Germinal center (tissue), 1 donor: ENCODE results near the gene RTN4RL2.

Experiments
- DNase-seq: peaks from one replicate; pipeline ENCODE4 v3.0.0; 2012; ENCODE audit warnings: mixed read lengths, low spot score

Gene RTN4RL2

GRCh38 chr11:57462597-57462996 lies 2.3 kb downstream of the RTN4RL2 start:
- DNase-seq: no peak

GRCh38 chr11:57463671-57464538 lies 3.6 kb downstream of the RTN4RL2 start:
- DNase-seq: no peak

- DNase-seq: no peak
Measured at GRCh38 chr11:57464539-57465181, 4.3 kb downstream of the RTN4RL2 start.

GRCh38 chr11:57466680-57467079 lies 6.4 kb downstream of the RTN4RL2 start:
- DNase-seq: no peak

- DNase-seq: no peak
Measured at GRCh38 chr11:57467508-57468157, 7.3 kb downstream of the RTN4RL2 start.

GRCh38 chr11:57468276-57468675 lies 7.9 kb downstream of the RTN4RL2 start:
- no peak for DNase-seq

GRCh38 chr11:57469268-57469667 lies 8.9 kb downstream of the RTN4RL2 start:
- DNase-seq: no peak

GRCh38 chr11:57471496-57471895 lies 11.2 kb downstream of the RTN4RL2 start:
- no peak for DNase-seq

GRCh38 chr11:57473285-57473841 lies 13.0 kb downstream of the RTN4RL2 start:
- no peak for DNase-seq

GRCh38 chr11:57474017-57474802 lies 13.9 kb downstream of the RTN4RL2 start:
- no peak for DNase-seq

GRCh38 chr11:57474803-57475115 lies 14.4 kb downstream of the RTN4RL2 start:
- no peak for DNase-seq

GRCh38 chr11:57475191-57475590 lies 14.9 kb downstream of the RTN4RL2 start:
- no peak for DNase-seq

- DNase-seq: no peak
Measured at GRCh38 chr11:57475671-57476046, 15.3 kb downstream of the RTN4RL2 start.

- DNase-seq: no peak
Measured at GRCh38 chr11:57476047-57476756, 15.9 kb downstream of the RTN4RL2 start.

GRCh38 chr11:57476757-57477506 lies 16.6 kb downstream of the RTN4RL2 start:
- peak; percentile 75 for DNase-seq

- DNase-seq: no peak
Measured at GRCh38 chr11:57477507-57478189, 17.3 kb downstream of the RTN4RL2 start.

- no peak for DNase-seq
Measured at GRCh38 chr11:57479021-57479663, 18.8 kb downstream of the RTN4RL2 start.

GRCh38 chr11:57479911-57480310 lies 19.6 kb downstream of the RTN4RL2 start:
- DNase-seq: no peak

- DNase-seq: peak; percentile 72
Measured at GRCh38 chr11:57480409-57481137, 20.2 kb downstream of the RTN4RL2 start.
